ENCODE results near the gene MAP2. TPM values are rescaled to one million over a fixed set of nuclear protein-coding genes. Genes with fewer than 3 reads are reported as not detected.

The MAP2 gene
- total RNA-seq, 1 donor from 2014 or later = 2.8 TPM

DNA sequence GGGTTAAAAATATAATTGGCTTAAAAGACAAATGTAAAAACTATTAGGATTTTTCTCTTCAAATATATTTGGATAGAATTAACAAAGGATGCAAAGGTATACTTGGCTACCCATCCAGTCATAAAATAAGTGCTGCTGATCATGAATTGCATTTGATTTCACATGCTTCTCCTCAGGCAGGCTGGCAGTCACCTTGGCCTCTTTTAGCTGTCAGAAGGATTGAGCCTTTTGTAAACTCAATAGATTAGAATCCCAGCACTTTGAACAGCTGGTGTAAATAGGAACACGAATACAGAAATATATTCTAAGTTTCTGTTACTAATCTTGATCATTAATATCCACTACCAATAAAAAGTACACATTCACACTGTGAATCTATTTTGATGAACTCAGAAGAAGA, 178.4 kb downstream of the MAP2 start:
- ATAC-seq (ENCODE audit: poor library complexity) (no peak), DNase-seq (no peak)
- intact Hi-C loops (cut with DNase I) = no loop called here

DNA sequence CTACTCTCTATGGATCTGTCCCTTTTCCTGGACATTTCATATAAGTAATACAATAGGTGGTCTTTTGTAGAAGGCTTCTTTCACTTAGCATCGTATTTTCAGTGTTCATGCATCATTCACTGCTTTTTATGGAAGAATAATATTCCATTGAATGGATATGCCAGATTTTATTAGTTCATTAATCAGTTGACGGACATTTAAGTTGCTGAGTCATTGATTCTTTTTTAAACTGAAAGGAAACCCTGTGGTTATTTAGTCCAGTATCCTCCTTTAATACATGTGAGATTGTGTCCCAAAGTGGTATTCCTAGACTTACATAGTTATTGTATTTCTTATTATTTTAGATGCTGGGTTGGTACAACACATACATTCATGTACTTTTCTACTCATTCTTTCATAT, 185.7 kb downstream of the MAP2 start:
- no peak for DNase-seq
- intact Hi-C loops (cut with DNase I) = no loop called here
- ATAC-seq (ENCODE audit: poor library complexity) = no peak

DNA sequence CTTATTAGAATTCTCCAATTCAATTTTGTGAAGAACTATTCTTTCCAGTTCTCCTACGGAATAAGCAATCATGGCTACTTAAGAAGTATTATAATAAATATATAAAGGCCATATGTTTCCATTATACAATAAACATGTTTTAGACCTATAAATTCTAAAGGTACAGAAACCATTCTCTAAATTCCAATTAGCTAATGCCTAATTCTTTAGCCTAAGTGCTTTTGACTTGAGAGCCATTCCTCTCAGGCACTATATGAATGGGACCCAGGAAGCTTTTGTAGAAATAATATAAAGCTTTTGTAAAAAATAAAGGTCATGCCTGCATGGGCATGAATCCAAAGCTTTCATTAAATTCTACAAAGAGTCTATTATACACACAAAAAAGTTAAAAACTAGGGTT, 186.8 kb downstream of the MAP2 start:
- ATAC-seq (ENCODE audit: poor library complexity) (no peak), DNase-seq (no peak)
- intact Hi-C loops (cut with DNase I) = no loop called here

DNA sequence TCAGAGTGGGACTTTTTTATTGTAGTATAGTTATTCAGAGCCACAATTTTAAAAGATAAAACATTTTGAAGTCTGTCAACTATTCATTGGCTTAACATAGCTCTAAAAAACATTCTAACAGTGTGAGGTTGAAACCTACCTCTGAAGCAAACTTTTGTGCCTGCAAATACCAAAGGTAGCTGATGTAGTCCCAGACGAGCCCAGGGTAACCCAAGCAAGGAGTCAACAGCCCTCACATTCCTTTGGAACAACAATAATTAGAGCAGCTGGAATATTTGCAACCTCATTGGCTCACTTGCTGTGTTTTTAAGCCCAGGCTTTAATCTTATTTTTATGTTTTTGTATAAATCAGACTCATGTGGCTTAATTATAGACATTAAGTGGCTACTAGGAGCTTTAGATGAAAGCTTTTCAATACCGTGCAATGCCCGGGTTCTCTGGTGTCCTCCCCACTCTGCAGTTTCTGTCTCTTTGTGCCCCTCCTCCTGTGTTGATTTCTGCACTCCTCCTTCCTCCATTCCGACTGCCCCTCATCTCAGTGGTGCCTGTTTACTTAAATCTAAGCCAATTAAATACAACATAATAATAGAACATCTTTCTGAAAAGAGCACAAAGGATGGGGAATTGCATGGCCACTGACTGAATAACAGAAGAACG, 189.9 kb downstream of the MAP2 start:
- DNase-seq (no peak), ATAC-seq (ENCODE audit: poor library complexity) (no peak)
- intact Hi-C loops (cut with DNase I) = no loop called here

DNA sequence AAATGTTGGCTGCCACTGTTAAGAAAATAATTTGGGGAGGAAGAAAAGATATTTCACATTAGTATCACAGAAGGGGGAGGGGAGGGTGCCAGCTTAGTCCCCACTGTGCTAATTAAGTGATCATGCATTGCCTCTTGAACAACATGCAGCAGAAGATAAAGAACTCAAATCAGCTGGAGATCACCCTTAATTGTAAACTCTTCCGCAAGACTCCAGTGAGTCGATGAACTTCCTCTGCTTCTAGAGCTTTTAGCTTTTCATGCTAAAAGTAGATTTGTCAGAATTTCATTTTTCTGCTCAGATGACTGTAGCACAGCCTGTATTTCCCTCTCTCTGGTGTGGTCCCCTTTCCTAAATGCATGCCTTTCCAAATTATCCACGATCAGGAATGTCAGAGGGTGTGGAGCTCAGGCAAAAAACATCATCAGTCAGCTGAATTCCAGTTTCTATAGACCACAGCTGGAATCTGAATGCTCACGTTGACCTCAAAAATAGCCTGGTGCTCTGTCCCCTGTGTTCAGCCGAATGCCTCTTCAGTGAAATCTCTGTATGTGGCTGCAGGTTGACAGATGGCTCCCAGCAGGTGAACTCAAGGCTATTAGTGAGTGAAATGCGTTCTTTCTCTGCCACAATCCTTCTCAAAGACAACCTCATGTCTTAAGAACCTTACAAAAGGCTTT, 191.0 kb downstream of the MAP2 start:
- ATAC-seq (ENCODE audit: poor library complexity) (no peak), DNase-seq (no peak)
- intact Hi-C loops (cut with DNase I) = no loop called here

DNA sequence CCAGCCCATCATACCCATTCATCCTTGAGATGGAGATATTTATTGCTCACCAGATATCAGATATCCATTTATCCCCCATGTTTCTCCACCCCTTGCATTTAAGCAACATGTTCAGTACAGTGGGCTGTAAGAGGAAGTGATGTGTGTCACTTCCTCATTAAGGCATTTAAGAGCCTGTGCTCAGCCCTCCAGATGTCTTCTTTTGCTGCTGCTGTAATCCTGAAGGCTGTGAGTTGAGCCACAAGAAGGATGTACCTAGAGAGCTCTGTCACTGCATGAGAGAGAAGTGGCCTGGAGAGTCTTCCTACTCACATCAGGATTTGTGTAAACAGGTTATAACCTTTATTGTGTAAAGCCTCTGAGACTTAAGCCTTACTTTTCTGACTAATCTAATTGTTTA, 195.9 kb downstream of the MAP2 start:
- DNase-seq (no peak), ATAC-seq (ENCODE audit: poor library complexity) (no peak)
- intact Hi-C loops (cut with DNase I) = no loop called here

DNA sequence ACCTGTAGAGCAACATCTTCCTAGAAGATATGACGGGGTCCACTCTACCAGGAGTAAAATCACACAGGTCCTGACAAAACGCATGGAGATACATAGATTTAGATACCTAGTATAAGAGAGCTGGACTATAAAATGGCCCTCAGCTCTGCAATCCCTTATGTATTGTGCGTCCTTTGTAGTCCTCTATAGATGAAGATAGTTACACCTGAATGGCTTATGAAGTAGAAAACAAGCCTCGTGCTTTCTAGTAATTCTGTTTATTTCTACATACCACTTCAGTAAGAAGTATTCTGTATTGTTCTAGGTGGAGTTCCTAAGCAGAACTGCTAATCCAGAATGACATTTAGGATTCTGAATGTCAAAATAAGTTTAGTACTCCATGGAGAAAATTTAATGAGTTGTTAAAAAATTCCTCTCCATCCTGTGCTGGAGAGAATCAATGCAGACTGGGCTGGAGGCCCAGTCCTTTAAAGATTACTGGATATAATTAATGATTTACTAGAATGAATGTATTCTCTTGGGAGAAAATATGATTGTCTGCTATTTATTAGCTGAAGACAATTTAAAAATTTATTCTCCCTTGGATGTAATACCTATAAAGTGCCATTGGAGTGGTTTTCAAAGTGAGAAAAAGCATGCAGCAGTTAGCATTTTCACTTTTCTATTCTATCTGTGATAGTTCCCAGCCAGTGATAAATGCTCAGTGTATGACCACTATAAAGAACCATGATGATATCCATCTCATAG, 200.5 kb downstream of the MAP2 start:
- intact Hi-C loops (cut with DNase I) = no loop called here
- no peak for DNase-seq
- ATAC-seq (ENCODE audit: poor library complexity) = no peak

DNA sequence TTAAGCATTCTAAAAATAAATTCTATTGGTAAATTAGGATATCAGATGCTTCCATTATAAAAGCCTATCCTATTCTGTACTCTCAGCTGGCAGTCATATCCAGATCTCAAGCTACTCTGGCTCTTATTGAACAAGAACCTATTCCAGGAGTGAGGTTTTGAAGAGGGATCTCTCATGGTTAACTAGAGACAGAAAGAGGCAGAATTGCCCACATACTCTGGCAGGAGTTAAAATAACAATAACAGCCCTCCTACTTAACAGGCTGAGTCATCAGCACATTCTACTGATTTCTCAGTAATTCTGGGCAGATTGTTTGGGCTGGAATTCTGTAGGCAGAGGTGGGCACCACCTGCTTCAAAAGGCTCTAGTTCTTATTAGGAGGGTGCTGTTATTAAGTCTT, 205.8 kb downstream of the MAP2 start:
- intact Hi-C loops (cut with DNase I) = no loop called here
- DNase-seq = no peak
- no peak for ATAC-seq (ENCODE audit: poor library complexity)

DNA sequence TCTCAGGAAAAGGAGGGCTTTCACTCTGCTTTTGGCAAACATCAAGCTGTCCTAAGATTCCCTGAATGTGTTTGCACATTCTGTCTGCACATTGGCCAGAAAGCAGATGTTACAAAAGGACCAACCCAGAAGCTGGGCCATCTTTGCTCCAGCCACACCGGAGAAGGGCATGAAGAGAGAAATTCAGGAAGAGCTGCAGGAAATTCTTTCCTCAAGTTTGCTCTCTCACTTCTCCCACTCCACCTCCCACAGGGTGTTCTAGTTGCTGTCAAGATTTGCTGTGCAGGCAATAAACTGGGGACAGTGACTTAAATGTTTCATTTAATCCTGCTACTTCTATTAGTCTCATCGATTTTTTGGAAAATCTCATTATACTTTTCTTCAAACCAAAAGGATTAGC, 210.1 kb downstream of the MAP2 start:
- DNase-seq (no peak), ATAC-seq (ENCODE audit: poor library complexity) (no peak)
- intact Hi-C loops (cut with DNase I) = no loop called here

DNA sequence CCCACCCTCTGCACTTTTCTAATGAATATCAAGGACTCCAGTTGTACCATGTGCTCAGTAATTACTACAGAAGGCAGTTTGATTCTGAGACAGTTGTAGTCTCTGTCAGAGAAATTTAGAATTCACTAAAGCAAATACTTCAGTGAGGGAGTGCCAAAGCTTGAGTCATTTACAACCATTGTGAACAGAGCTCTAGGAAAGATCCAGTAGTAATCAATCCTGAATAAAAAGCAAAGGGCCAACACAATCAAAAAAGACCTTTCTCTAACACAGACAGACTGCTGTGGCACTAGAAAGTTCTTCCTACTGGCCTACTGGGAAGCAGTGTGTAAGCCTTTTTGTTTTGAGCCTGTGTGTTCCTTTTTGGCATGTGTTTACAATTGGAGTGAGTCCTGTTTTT, 212.2 kb downstream of the MAP2 start:
- DNase-seq (no peak), ATAC-seq (ENCODE audit: poor library complexity) (no peak)
- intact Hi-C loops (cut with DNase I) = no loop called here

DNA sequence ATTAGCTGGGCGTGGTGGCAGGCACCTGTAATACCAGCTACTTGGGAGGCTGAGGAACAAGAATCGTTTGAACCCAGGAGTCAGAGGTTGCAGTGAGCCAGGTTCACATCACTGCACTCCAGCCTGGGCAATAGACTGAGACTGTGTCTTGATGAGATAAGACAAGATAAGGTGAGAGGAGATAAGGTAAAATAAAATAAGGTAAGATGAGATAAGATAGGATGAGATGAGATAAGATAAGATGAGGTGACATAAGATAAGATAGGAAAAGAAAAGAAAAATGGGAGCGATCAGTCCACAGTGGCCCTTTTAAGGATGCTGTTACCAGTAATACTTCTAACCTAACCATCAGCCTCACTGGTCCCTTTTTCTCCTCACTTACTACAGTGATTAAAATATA, 213.4 kb downstream of the MAP2 start:
- DNase-seq (no peak), ATAC-seq (ENCODE audit: poor library complexity) (no peak)
- intact Hi-C loops (cut with DNase I) = no loop called here

DNA sequence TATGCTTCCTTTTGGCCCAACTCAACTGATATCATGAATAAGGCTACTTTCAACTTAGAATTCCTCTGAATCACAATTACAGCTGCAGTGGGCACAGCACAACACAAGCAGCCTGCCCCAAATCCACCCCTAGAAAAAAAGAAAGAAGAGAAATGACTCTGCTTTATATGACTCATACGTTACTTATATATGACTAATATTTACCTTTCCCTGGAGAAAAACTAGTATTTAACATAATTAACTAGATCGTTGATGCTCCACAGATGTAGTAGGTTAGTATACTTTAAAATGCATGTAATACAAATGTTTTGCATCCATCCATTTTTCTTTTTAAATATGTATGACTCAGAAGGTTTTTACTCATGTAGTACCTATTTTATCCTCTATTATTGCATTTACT, 214.5 kb downstream of the MAP2 start:
- intact Hi-C loops (cut with DNase I) = no loop called here
- DNase-seq (no peak), ATAC-seq (ENCODE audit: poor library complexity) (no peak)

DNA sequence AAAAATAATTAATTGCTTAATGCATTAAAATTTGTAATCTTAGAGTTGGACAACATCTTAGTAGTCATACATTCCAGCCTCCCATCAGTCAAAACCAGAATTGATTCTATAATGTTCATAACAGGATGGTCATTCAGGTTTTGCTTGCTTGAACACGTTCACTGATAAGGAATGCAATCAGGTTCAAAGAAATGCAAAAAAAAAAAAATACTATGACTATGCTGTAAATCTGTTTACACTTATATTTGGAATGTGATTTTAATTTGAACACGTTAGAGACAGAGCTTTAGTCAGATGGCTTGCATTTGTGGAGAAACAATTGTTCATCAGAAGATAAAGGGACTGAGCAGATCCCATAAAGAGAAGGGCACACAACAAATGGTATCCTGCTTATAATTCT, 216.5 kb downstream of the MAP2 start:
- no peak for DNase-seq
- no peak for ATAC-seq (ENCODE audit: poor library complexity)
- intact Hi-C loops (cut with DNase I) = no loop called here

DNA sequence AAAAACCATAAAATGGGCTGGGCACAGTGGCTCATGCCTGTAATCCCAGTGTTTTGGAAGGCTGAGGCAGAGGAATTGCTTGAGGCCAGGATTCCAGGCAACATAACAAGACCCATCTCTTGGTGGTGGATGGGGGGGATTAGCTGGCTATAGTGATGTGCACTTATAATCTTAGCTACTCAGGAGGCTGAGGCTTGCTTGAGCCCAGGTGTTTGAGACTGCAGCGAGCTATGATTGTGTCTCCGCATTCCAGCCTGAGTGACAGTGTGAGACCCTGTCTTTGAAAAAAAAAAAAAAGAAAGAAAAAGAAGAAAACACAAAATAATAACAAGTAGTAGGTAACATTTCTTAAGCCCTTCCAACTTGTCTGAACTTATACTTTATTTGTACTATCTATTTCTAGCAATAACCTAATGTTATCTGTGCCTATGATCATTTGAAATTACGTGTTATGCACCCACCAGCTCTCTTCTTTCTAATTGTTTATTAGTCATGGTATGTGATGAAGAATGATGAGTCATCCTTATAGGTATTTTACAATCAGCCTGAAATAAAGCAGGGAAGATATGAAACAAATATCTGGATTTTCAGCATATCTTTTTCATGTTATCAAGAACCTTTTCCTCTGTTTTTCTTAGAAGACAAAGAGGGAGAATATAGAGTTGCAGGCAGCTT, 218.4 kb downstream of the MAP2 start:
- DNase-seq (no peak), ATAC-seq (ENCODE audit: poor library complexity) (no peak)
- intact Hi-C loops (cut with DNase I) = no loop called here

DNA sequence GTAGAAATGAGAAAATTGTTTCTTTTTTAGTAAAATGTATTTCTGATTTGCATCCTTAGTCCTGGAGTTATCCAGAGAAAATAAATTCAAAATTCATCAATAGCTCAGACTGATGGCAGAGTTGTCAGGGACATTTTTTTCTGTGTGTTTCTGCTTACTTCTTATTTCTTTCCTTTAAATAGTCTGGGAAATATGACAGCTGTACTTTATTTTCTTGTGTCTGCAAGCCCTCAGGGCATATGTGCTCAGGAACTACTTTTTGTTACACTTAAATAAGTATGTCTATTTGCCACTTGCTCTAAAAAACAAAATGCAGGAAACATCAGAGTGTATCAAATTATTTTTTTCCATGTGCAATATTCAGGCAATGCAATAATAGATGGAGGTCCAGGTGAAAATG, 221.0 kb downstream of the MAP2 start:
- intact Hi-C loops (cut with DNase I) = no loop called here
- ATAC-seq (ENCODE audit: poor library complexity) (no peak), DNase-seq (no peak)

DNA sequence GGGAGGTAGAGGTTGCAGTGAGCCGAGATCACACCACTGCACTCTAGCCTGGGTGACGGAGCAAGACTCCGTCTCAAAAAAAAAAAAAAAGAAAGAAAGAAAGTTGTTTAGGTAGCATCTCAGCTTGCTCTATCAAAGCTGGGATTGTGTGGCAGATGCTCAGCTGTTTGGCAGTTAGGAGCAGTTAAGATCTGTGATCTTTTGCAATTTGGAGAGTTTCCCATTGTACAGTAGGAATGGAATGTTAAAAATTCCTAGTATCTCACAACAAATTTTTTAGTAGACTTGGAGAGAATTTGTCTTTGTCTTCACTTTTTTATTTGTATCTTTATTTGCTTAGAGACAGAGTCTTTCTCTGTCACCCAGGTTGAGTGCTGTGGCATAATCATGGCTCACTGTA, 224.9 kb downstream of the MAP2 start:
- intact Hi-C loops (cut with DNase I) = no loop called here
- ATAC-seq (ENCODE audit: poor library complexity) = no peak

DNA sequence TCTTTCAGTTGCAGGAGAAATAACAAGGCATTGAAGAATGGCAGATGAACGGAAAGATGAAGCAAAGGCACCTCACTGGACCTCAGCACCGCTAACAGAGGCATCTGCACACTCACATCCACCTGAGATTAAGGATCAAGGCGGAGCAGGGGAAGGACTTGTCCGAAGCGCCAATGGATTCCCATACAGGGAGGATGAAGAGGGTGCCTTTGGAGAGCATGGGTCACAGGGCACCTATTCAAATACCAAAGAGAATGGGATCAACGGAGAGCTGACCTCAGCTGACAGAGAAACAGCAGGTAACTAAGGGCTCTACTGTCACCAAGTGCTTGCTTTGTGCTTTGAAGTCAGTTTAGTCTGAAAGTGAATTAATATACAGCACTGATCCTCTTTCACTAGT, 229.3 kb downstream of the MAP2 start:
- intact Hi-C loops (cut with DNase I) = no loop called here
- ATAC-seq (ENCODE audit: poor library complexity) (no peak), DNase-seq (no peak)

More for the DNA sequence above, 224.9 kb downstream of the MAP2 start:
- no peak for DNase-seq

DNA sequence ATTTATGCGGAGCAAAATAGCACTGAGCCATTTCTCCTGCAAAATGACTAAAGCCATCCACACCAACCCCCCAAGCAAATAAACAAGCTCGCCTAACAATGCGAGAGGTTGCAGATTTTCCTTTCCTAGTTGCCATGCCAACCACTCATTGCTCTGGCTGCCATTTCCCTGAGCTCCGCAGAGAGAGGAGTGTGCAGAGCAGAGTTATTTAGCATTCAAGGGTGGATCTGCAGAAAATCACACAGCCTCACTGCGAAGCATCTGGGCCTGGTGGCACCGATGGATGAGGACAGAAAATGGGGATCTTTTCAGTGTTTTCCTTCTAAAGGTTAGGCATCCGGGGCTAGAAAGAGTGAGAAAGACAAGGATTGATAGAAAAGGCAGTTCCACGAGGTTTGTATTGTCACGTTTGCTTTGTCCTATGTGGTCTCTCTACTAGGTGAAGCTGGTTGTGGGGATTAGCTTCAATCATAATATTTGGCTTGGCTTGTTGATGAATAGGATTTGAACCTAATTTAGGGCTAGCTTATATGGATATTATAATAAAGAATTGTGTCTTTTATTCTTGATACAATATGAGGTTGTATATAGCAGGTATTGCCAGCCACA, 237.5 kb downstream of the MAP2 start:
- intact Hi-C loops (cut with DNase I) = no loop called here
- DNase-seq (no peak), ATAC-seq (ENCODE audit: poor library complexity) (no peak)

DNA sequence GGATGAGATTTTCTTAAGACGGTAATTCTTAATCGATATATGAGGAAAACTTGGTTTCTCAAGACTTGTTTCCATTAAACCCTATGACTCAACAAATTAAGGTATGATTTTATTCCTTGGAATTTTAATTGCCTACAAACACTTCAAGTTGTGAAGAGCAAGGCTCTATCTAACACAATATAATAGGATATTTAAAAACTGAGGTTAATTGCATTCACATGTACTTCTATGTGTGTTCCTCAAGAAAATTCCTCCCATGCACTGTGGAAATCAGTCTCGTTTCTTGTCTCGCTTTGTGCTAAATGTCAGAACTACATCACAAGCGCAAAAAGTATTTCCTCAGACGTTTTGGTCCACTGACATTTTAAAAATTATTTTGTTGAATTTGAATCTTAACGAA, 238.2 kb downstream of the MAP2 start:
- ATAC-seq (ENCODE audit: poor library complexity) (no peak), DNase-seq (no peak)
- intact Hi-C loops (cut with DNase I) = no loop called here

All from Right ventricle myocardium superior (tissue), 1 donor.